ENCODE results near the gene MAN1C1.
"Not testable (repeated sequence)": the region's sequence is repeated elsewhere in the genome, so short reads cannot be mapped to it uniquely, and the experiment has no call there.

Gene MAN1C1

GRCh38 chr1:25636141-25636540 is 19.6 kb downstream of the MAN1C1 start:
- DNase-seq, result not testable (repeated sequence)

- no peak for DNase-seq
Observed at GRCh38 chr1:25640646-25641328, 24.2 kb downstream of the MAN1C1 start.

GRCh38 chr1:25641329-25641725 is 24.7 kb downstream of the MAN1C1 start:
- DNase-seq, result no peak

GRCh38 chr1:25641931-25642573 is 25.5 kb downstream of the MAN1C1 start:
- no peak for DNase-seq

- no peak for DNase-seq
Observed at GRCh38 chr1:25642574-25643108, 26.1 kb downstream of the MAN1C1 start.

- DNase-seq, result no peak
Observed at GRCh38 chr1:25643929-25644328, 27.3 kb downstream of the MAN1C1 start.

- no peak for DNase-seq
Observed at GRCh38 chr1:25644962-25645361, 28.4 kb downstream of the MAN1C1 start.

GRCh38 chr1:25645637-25646400 is 29.2 kb downstream of the MAN1C1 start:
- DNase-seq, result no peak

- no peak for DNase-seq
Observed at GRCh38 chr1:25647106-25647505, 30.5 kb downstream of the MAN1C1 start.

GRCh38 chr1:25647863-25648262 is 31.3 kb downstream of the MAN1C1 start:
- no peak for DNase-seq

- DNase-seq, result no peak
Observed at GRCh38 chr1:25648681-25649440, 32.3 kb downstream of the MAN1C1 start.

GRCh38 chr1:25649505-25650288 is 33.1 kb downstream of the MAN1C1 start:
- DNase-seq, result no peak

- no peak for DNase-seq
Observed at GRCh38 chr1:25650289-25650576, 33.6 kb downstream of the MAN1C1 start.

GRCh38 chr1:25651036-25651640 is 34.5 kb downstream of the MAN1C1 start:
- no peak for DNase-seq

GRCh38 chr1:25651824-25652741 is 35.5 kb downstream of the MAN1C1 start:
- DNase-seq, result no peak

GRCh38 chr1:25653558-25653957 is 37.0 kb downstream of the MAN1C1 start:
- DNase-seq, result no peak

GRCh38 chr1:25654109-25654660 is 37.6 kb downstream of the MAN1C1 start:
- DNase-seq, result no peak

- DNase-seq, result no peak
Observed at GRCh38 chr1:25657121-25657882, 40.7 kb downstream of the MAN1C1 start.
